GM12878 (cell line): ENCODE measurements around the gene PCYOX1L. TPM values are rescaled to one million over a fixed set of nuclear protein-coding genes. Genes with fewer than 3 reads are reported as not detected.
A peak's percentile ranks its signal among the peaks of the same experiment; 100 is the strongest.

Source experiments
- ATAC-seq: fragments of 200-7000 bp; cut with Tn5 transposase; 3 replicates; pipeline ENCODE4 v1.9.1; 2020; ENCODE audit warnings: mild to moderate bottlenecking, moderate library complexity
- BruUV-seq: library from RNA; stranded (reverse); fragments of 400-500 nt; replicated peaks from 2 replicates; lab custom pipeline; 2021; lab: Mats Ljungman, UMichigan
- CTCF ChIA-PET: fragments of 300-600 bp; sonication (Branson Sonifier 250); formaldehyde crosslinking; extraction: SDS; loops from one replicate; lab custom pipeline; 2021; ENCODE audit warnings: inconsistent platforms; lab: Yijun Ruan, JAX
- POLR2A ChIA-PET: fragments of 350-600 bp; formaldehyde crosslinking; extraction: SDS; loops from one replicate; lab custom pipeline; 2021; ENCODE audit warnings: inconsistent platforms; lab: Charles Lee
- RAD21 ChIA-PET: fragments of 300-600 bp; sonication (Branson Sonifier 250); formaldehyde crosslinking; loops from one replicate; lab custom pipeline; 2023; ENCODE audit warnings: antibody characterized with exemption; ENCODE audit not compliant: unreplicated experiment; lab: Charles Lee
- SMC1A ChIA-PET: fragments of 300-600 bp; sonication (Branson Sonifier 250); formaldehyde crosslinking; loops from one replicate; lab custom pipeline; 2023; ENCODE audit not compliant: unreplicated experiment, uncharacterized antibody; lab: Charles Lee
- DNase-seq: peaks from one replicate; pipeline ENCODE4 v3.0.0-alpha.2; 2011; ENCODE audit warnings: low read depth, low spot score
- FAIRE-seq: peaks from 3 replicates; lab custom pipeline; 2011; peaks lifted over from hg19 to GRCh38; lab: Jason Lieb, UNC
- H2AFZ ChIP-seq: 2 replicates; pipeline ENCODE4 v1.6.0; 2011; ENCODE audit warnings: low read depth, low read length, control low read depth; ENCODE audit not compliant: control insufficient read depth
- H3K27ac ChIP-seq: 2 replicates; pipeline ENCODE4 v1.5.1; 2011; ENCODE audit warnings: control low read depth; ENCODE audit not compliant: control insufficient read depth, insufficient read depth
- H3K27me3 ChIP-seq, 2 experiments: replicated peaks in 1 of 2; 2 replicates each; pipeline versions ENCODE4 v1.6.0 to v1.6.1; 2011; ENCODE audit warnings: low read length in 1 of 2; ENCODE audit not compliant: control insufficient read depth in 2 of 2, insufficient read depth in 2 of 2
- H3K36me3 ChIP-seq, 2 experiments: 2 replicates each; pipeline ENCODE4 v1.5.1; 2011; ENCODE audit warnings: low read length in 1 of 2; ENCODE audit not compliant: control insufficient read depth in 2 of 2, insufficient read depth in 2 of 2
- H3K4me1 ChIP-seq: 2 replicates; pipeline ENCODE4 v1.6.1; 2011; ENCODE audit warnings: mild to moderate bottlenecking, low read length, moderate library complexity, mixed read lengths; ENCODE audit not compliant: control insufficient read depth, insufficient read depth
- H3K4me2 ChIP-seq: 2 replicates; pipeline ENCODE4 v1.6.0; 2011; ENCODE audit warnings: control low read depth; ENCODE audit not compliant: control insufficient read depth, insufficient read depth
- H3K4me3 ChIP-seq: fragments of 200-600 bp; sonication (generic); 2 replicates; pipeline ENCODE4 v1.5.1; 2016
- H3K79me2 ChIP-seq: 2 replicates; pipeline ENCODE4 v1.6.0; 2011; ENCODE audit warnings: low read length; ENCODE audit not compliant: control insufficient read depth, insufficient read depth
- H3K9ac ChIP-seq: 2 replicates; pipeline ENCODE4 v1.8.0; 2011; ENCODE audit warnings: low read length, control low read depth, mixed read lengths; ENCODE audit not compliant: control insufficient read depth, insufficient read depth
- H3K9me3 ChIP-seq: replicated peaks from 3 replicates; pipeline ENCODE4 v1.5.1; 2011; ENCODE audit warnings: mild to moderate bottlenecking, low read length; ENCODE audit not compliant: control insufficient read depth, insufficient read depth
- H4K20me1 ChIP-seq: 2 replicates; pipeline ENCODE4 v1.6.0; 2011; ENCODE audit not compliant: control insufficient read depth, insufficient read depth
- EGR1 ChIP-seq, 2 experiments: IDR thresholded peaks; 1 replicate in 1 of 2; 2 replicates in 1 of 2; pipeline ENCODE4 v1.6.1; 2011 to 2012; ENCODE audit warnings: low read depth in 2 of 2, low read length in 2 of 2, borderline replicate concordance in 1 of 2, mild to moderate bottlenecking in 1 of 2, moderate library complexity in 1 of 2
- EZH2 ChIP-seq: IDR thresholded peaks from 2 replicates; pipeline ENCODE4 v1.6.1; 2012; ENCODE audit warnings: low read depth, mild to moderate bottlenecking, control low read depth, inconsistent platforms, low read length, borderline replicate concordance; ENCODE audit not compliant: control insufficient read depth
- FOS ChIP-seq: IDR thresholded peaks from 3 replicates; pipeline ENCODE4 v1.6.1; 2011; ENCODE audit warnings: borderline replicate concordance; ENCODE audit not compliant: insufficient read length; ENCODE audit errors: extremely low read depth
- MTA2 ChIP-seq: fragments of 450-650 bp; IDR thresholded peaks from 2 replicates; pipeline ENCODE4 v1.6.1; 2016; ENCODE audit warnings: low read depth, mild to moderate bottlenecking, moderate library complexity
- NFXL1 ChIP-seq: fragments of 450-650 bp; IDR thresholded peaks from 2 replicates; pipeline ENCODE4 v1.6.1; 2017; ENCODE audit warnings: antibody characterized with exemption, mild to moderate bottlenecking, borderline replicate concordance
- RUNX3 ChIP-seq: IDR thresholded peaks from 2 replicates; pipeline ENCODE4 v1.6.1; 2012; ENCODE audit warnings: low read length, inconsistent platforms
- SPI1 ChIP-seq: IDR thresholded peaks from 2 replicates; pipeline ENCODE4 v1.6.1; 2011; ENCODE audit warnings: low read depth, mild to moderate bottlenecking, low read length, moderate library complexity, borderline replicate concordance; ENCODE audit not compliant: insufficient read depth
- SUPT20H ChIP-seq: IDR thresholded peaks from 2 replicates; pipeline ENCODE4 v1.6.1; 2011; ENCODE audit warnings: low read depth, mild to moderate bottlenecking, low read length, moderate library complexity, borderline replicate concordance; ENCODE audit not compliant: control insufficient read depth
- TCF12 ChIP-seq: IDR thresholded peaks from 2 replicates; pipeline ENCODE4 v1.6.1; 2011; ENCODE audit warnings: low read depth, mild to moderate bottlenecking, low read length
- YY1 ChIP-seq: IDR thresholded peaks from 2 replicates; pipeline ENCODE4 v1.6.1; 2011; ENCODE audit warnings: low read depth, mild to moderate bottlenecking, low read length
- WGBS: methylation state at CpG from one replicate; pipeline ENCODE4 v1.1.6; 2016; ENCODE audit warnings: low lambda C conversion rate; ENCODE audit not compliant: insufficient replicate concordance, insufficient coverage; ENCODE audit errors: missing lambda C conversion rate; 5-methylcytosine and 5-hydroxymethylcytosine counted together
- in situ Hi-C: fragments of 300-500 bp; cut with MboI; formaldehyde crosslinking; loops from 9 replicates; pipeline ENCODE4 v1.14.3; 2018; ENCODE audit warnings: mixed read lengths
- intact Hi-C: fragments of 100-400 bp; cut with micrococcal nuclease; formaldehyde crosslinking; loops from one replicate; pipeline ENCODE4 v1.14.2; 2022; ENCODE audit not compliant: unreplicated experiment
- polyA plus RNA-seq, 11 experiments: library from polyadenylated mRNA; depleted of rRNA in 4 of 11; unstranded in 6 of 11; stranded (reverse) in 5 of 11; fragments of >200 nt; fragmentation: Nextera tagmentation in 4 of 11; fragmentation: Illumina TruSeq in 1 of 11; extraction: Ambion mirVana in 4 of 11; extraction: Trizol in 1 of 11; gene quantifications; 1 replicate in 1 of 11; 2 replicates in 10 of 11; pipeline versions ENCODE4 v1.2.1 to v1.2.3, GENCODE V29; 2011 to 2016; ENCODE audit warnings: inconsistent platforms in 2 of 11, missing spikeins in 2 of 11, low read depth in 1 of 11
- total RNA-seq, 4 experiments: library from RNA; depleted of rRNA in 3 of 4; stranded (reverse); fragments of >200 nt in 3 of 4; fragmentation: Illumina TruSeq in 1 of 4; extraction: Trizol in 1 of 4; gene quantifications; 2 replicates each; pipeline versions ENCODE4 v1.2.1 to v1.2.3, GENCODE V29; 2013 to 2021

PCYOX1L gene
- total and polyA plus RNA-seq, 10 of the 15 experiments (the other 5 are each of a cell fraction or from before 2014, with no cell fraction given) = 2.9 to 17.0 (median 12.9) TPM

DNA sequence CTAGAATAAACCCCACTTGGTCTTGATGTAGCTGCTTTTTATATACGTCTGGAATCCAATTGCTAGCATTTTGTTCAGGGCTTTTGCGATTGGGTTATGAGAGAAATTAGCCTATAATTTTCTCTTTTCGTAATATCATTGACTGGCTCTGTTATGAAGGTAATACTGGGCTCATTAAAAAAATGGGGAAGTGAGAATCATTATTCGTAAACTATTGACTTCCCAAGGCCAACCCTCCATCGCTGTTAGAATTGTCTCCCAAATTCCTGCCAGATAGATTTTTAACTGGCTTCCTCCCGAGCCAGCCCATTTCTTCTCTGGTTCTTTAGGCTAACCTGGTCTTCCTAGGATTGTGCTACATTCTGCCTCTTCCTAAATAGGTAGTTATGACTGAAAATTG is 48.5 kb upstream of the PCYOX1L start:
- WGBS = 23% methylated on average over 6 of the region's 6 CpGs
- Histone ChIP-seq H3K27ac (no peak overlapping the region), H3K4me1 (no peaks in the 10 kb centered on the region), H2AFZ (no peak overlapping the region), H3K36me3 (no peaks in the 10 kb centered on the region), H3K27me3 (peaks cover 0 to 2% of the 10 kb centered on the region in 2 experiments; a peak in 3 of 4 replicates), H3K4me3 (no peak overlapping the region), H3K9me3 (no peaks in the 10 kb centered on the region), H4K20me1 (no peaks in the 10 kb centered on the region), H3K4me2 (no peak overlapping the region), H3K9ac (no peak overlapping the region), H3K79me2 (no peaks in the 10 kb centered on the region)
- 0 out of 3 replicates have a peak, but pooled peaks have one; percentile 27 for ATAC-seq
- no peak for DNase-seq
- in situ Hi-C loops (no loop called here), intact Hi-C loops (no loop called here)
- BruUV-seq = no TSS peak
- ChIA-PET CTCF (interaction anchor here (1.1 to 2.4 kb wide), 4 partner anchors 8 to 62 kb away, joined by 3 to 7 read pairs (median 6); no protein-coding TSS in a partner anchor), POLR2A (no interaction called here), SMC1A (interaction anchor here (0.8 to 1.1 kb wide), 2 partner anchors 67 to 124 kb away, joined by 3 read pairs; no protein-coding TSS in a partner anchor), RAD21 (no interaction called here)
- TF ChIP-seq SPI1 (peak; percentile 78), RUNX3 (no peak), MTA2 (peak; percentile 43; the same call in 1 of the 2 replicates)
- no peak for FAIRE-seq

DNA sequence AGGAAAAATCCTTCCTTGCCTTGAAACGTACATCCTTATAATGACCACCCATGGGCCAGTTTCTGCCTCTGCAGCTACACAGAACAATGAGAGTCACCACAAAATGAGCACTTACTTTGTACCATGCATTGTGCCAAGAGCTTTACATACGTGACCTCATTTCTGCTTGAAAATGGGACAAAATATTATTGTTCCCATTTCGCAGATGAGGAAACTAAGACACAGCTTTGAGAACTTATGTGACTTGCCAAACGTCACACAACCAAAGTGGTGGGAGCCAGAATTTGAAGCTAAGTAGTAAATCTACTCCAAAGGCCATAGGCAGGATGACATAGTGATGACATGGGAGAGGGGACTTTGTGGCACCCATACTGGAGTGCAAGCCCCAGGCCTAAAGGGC is 47.4 kb upstream of the PCYOX1L start:
- CTCF ChIA-PET = interaction anchor here (1.6 to 2.4 kb wide), 2 partner anchors 56 to 61 kb away, joined by 5 to 7 read pairs; no protein-coding TSS in a partner anchor
- no peaks in the 10 kb centered on the region for H3K36me3 ChIP-seq
- H3K9me3 ChIP-seq = no peaks in the 10 kb centered on the region
- no peak overlapping the region for H3K4me2 ChIP-seq
- no peak overlapping the region for H3K27ac ChIP-seq
- no TSS peak for BruUV-seq
- no peaks in the 10 kb centered on the region for H3K4me1 ChIP-seq
- FAIRE-seq = no peak
- ATAC-seq = no peak
- DNase-seq = no peak
- in situ Hi-C loops = no loop called here
- no peak overlapping the region for H3K4me3 ChIP-seq
- H4K20me1 ChIP-seq = no peaks in the 10 kb centered on the region
- RAD21 ChIA-PET = no interaction called here
- no peak overlapping the region for H2AFZ ChIP-seq
- H3K9ac ChIP-seq = no peak overlapping the region
- SMC1A ChIA-PET = no interaction called here
- no peak for TF ChIP-seq TCF12
- TF ChIP-seq EGR1 (IDR thresholded peaks at IDR 0.05; ENCODE audit: borderline replicate concordance in 1 of 2, low read depth in 2 of 2, low read length in 2 of 2) = no peak
- no peak for TF ChIP-seq FOS
- TF ChIP-seq EZH2 = no peak
- no peak for TF ChIP-seq NFXL1
- no peak for TF ChIP-seq YY1
- no peak for TF ChIP-seq SUPT20H
- WGBS = 12% methylated on average over 4 of the region's 4 CpGs
- H3K79me2 ChIP-seq = no peaks in the 10 kb centered on the region
- no peaks in the 10 kb centered on the region; a peak in 2 of 4 replicates for H3K27me3 ChIP-seq
- POLR2A ChIA-PET = no interaction called here
- intact Hi-C loops = no loop called here
